Measurements from ENCODE around the gene YIPF3.
"Not testable (repeated sequence)": the region's sequence is repeated elsewhere in the genome, so short reads cannot be mapped to it uniquely, and the experiment has no call there.

YIPF3 gene

DNA sequence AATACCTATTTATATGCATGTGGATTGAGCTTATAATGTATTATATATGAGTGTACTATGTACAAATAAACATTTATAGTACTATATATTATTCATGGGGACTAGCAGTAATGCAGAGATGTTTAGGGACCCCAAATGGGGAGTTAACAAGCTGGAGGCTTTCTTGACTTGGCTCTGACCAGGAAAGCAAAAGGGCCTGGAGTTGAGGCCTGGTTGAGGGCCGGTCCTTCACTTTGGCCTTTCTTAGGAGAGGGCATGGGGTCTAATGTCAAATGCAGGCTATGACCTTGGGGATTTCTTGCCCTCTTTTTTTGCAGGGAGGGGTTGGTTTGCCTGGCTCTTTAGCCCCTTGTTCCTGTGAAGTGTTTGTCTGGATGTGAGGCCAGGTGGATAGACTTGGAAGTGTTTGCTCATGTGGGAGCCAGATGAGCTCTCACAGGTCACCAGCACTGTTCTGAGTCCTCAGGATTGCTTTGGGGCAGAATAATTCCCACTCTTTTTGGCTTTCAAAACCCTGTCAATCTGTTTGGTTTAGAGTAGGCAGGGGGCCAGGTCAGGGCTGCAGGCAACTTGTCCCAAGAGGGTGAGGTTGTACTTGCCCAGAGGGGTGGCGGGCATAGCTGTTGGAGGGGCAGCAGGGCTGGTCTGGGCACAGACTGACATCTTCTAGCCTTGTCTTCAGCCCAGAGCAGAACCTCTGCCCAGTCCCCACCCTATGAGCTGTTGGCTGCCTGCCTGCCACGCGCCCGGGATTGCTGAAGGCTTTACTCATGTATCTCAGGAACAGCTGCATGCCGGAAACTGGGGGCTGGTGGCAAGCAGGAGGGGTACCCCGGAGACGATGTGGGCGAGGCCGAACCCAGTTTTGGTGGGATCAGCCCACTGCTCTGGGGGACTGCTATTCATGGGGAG is 24.7 kb downstream of the YIPF3 start:
- peak; percentile 51 for DNase-seq

DNA sequence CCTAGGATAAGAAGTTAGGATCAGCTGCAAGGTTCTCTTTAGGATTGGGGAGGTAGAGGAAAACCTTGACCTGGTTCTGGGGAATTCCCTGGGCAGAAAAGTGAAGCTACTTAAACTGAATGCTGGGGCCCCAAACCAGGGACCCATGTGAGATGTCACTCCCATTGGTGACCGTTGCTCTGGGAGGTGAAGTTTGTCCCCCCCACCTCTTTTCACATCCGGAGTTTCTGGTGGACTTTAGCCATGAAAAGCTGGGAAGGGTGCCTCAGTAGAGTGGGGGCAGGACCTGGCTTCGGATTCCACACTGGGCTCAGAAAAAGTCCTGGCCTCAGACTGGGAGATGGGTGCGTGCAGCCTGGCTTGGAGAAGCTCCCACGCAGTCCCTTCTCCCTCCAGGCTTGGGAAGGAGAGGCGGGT is 26.2 kb downstream of the YIPF3 start:
- no peak for DNase-seq

DNA sequence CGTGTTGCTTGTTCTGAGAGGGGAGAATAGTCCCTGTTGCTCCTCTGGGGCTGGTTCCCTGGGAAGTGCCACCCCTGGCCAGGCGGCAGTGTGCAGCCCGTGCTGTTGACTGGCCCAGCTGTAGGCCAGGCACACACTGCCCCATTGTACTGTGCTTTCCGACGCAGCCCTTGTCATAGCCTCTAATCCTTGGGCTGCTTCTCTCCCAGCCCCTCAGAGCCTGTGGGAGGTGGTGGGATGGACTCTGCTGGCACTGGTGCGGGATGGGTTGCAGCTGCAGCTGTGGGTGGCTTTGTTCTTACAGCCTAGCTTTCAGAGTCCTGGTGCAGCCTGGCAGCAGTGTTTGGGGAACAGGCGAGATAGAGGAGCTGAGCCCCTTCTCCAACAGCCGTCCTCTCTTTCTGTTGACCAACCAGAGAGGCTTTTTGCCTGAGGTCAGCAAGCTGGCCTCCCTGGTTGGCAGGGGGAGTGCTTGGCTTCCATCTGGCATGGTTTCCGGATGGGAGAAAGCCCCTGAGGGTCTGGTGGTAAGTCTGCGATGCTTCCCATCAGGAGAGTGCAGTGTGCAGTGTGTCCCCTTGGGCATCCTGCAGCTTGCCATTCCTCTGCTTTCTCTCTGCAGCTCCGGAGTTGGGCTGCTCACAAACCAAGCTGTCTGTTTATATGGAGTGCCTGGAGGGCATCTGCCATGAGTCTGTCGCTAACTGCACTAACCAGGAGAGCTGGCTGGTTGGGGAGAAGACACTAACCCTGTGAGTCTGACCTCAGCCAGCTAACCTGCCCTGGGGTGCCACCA is 27.3 kb downstream of the YIPF3 start:
- DNase-seq, result no peak

DNA sequence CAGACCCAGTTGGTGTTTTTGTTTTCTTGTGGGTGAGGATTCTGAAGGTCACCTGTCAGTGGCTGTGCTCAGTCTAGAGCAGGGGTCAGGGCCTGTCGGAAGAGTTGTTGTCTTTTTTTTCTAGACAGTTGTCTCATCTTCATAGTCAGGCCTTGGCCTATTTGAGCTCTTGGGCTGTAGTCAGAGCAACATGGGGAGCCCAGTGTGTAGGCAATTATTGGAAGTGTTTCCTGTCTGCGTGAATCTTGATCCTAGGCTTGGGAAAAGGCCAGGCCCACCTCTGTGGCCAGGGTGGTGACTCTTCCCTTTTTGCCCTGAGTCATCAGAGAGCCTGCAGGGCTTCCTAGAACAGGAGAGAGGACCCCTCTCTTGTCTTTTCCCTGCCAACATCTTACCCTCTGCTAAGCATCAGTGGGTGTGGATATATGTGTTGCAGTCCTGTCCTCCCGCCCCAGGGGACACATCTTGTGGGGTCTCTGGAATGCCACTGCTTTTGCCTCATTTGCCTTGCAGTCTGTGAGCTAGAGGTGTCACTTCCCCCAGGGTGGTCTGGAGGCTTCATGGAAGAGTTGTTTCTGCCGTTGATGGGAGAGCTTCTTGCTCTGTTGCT is 28.0 kb downstream of the YIPF3 start:
- no peak for DNase-seq

DNA sequence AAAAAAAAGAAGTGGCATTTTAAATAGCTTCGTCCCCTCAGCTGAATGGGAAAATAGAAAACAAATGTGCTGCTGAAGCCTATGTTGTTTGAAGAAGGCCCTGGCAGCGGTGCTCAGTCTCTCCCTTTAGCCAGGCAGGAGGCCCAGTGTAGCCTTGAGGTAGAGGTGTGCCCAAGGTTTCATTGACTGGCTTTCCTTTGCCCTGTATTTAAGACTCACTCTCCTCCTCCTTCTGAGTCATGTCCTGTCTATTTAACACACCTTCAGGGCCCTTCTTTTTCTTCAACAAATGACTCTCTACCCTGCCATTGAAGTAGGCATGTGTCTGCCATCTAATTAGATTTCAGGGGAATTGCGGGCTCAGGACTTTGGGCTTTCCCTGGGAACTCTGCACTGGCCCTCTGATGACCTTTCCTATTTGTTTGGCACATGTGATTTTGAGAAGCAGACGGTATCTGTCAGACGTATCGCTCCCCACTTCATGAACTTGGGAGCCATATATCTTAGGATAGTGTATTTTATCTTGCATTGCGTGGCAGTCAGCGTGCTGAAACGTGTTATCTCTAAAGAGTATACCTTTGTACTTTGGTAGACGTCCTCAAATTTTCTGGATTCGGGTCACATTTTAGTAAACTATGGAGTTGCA is 35.0 kb downstream of the YIPF3 start:
- no peak for DNase-seq

DNA sequence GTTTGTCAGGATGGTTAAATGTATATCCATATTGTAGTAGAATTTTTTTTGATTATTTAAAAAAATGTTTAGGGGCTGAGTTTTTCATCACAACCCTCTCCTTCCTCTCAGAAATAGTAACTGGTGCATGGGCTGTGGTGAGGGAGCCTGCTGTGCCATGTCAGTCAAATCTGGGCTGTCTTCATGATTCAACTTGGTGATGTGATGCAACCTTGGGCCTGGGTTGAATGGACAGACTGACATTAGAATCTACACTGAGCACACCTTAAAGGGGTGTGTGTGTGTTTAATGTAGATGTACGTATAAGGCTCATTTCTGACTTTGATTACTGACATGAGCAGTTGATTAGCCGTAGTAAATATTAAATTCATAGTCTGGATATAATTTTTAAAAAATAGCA is 35.7 kb downstream of the YIPF3 start:
- DNase-seq, result no peak

DNA sequence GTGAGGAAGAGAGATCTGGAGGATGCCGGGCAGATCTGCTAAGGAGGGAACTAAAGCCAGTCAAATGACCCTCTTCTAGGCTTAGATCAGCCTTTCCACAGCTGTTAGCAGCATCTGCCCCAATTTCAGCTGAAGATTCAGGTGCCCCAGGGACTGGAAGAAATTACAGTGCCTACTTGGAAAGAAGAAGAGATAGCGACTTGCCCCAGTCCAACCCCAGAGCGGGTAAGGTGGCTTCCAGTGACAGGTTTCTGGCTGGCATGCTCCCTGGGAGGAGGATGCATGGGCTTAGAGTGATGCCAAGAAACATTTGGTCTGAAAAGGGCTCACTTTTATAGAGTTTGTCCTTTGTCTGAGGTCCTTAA is 38.7 kb downstream of the YIPF3 start:
- no peak for DNase-seq

DNA sequence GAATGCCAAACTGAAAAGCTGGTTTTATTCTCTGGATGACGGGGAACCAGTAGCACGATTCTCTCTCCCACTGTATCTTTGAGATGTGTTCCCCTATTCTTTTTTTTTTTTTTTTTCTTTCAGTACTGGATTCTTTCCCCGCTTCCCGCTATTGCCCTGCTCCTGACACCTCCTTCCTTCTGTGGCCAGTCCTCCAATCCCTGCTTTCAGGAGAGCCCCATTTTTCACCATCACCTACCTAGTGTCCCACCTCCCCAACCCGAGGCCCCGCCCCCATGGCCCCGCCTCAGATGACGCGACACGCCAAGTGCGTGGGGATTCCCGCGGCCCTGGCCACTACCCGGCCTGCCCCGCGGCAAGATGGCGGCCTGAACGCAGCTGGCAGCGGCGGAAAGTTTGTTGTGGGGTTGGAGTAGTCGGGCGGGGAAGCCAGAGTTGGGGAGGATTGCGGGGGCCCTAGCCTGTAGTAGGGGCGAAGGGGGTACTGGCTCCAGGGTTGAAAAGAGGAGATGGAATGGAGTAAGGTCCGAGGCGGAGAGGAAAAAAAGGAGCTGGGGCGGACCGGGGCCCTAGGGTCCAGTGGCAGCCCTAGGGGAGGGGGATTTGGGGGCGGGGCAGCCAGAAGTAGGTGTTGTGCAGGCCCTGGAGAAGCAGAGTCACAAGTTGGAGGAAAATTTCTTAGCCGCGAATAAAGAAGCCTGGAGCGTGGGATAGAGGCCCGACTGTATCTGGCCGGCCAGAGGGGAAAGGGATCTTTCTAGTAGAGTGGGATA is 39.3 kb downstream of the YIPF3 start, which contains the start of gene TJAP1:
Gene TJAP1, plus strand, starts transcription at position 336 of the 773 bp plus-strand sequence. CDS start 21,432 bp downstream, outside the sequence.
- peak; percentile 79 for DNase-seq

DNA sequence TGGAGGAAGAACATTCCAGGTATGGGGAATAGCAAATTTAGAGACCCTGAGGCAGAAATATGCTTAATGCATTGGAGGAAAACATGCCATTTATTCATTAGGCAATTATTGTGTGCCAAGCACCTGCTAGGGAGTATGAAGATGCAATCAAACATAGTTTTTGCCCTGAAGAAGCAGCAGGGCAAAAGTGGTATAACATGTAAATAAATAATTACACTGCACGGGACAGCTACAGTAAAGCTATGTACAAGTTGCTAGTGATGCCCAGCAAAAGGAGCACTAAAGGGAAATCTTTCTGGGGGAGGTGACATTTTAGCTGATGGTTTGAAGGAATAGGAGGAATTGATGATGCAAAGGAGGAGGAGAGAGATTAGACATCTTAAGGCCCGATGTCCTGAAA is 40.0 kb downstream of the YIPF3 start:
- DNase-seq, result no peak

DNA sequence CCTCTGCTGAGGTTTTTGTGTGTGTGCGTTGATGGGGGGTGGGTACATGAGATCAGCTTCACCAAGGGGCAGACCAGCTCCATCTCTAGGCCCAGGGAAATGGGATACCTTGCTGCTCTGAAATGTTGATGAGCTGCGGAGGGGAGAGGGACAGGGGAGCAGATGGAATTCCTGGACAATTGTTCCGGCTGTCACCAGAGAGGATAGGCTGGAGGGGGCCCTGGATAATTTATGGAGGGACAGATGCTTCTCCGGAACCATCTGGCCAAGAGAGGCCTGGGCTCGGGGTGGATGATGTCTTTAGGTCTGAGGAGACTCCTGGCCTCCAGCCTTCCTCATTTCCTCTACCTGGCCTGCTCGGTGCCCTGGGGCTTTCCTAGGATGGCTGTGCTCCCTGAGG is 41.2 kb downstream of the YIPF3 start:
- DNase-seq, result no peak

DNA sequence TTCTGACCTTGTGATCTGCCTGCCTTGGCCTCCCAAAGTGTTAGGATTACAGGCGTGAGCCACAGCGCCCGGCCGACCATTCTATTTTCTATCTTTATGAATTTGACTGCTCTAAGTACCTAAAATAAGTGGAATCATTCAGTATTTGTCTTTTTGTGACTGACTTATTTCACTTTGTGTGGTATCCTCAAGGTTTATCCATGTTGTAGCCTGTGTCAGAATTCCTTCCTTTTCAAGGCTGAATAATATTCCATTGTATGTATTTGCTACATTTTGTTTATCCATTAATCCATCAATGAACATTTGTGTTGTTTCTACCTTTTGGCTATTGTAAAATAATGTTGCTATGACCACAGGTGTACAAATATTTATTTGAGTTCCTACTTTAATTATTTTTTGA is 44.2 kb downstream of the YIPF3 start:
- DNase-seq, result no peak

DNA sequence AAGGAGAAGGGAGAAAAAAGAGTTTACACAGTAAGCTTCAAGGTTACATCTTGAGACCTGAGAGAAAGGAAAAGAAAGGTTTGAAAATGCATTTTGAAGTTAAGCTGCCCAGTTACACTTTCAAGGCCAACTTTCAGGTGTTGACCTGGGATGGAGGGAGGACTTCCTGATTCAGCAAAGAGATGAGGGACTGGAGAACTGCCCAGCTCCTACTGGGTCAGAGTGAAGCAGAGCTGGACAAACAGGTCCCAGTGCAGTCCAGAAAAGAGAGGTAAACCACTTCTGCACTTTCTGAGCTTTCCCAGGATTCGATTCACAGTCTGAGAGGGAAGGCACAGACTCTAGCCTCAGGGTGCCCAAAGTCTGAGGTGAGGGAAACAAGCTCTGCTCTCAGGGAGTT is 45.3 kb downstream of the YIPF3 start:
- no peak for DNase-seq

DNA sequence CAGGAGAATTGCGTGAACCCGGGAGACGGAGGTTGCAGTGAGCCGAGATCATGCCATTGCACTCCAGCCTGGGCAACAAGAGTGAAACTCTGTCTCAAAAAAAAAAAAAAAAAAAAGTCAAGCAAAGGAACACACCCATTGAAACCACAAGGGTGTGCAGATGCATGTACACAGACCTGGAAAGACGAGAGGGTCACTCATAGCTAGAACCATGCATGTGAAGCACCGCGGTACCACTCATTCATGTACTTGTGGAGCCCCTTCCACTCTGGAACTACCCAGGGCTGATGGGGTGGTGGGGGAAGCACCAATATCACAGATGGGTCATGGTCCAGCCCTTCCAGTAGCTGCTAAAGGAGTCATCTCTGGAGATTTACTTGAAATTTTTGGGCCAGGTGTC is 46.8 kb downstream of the YIPF3 start:
- no peak for DNase-seq

DNA sequence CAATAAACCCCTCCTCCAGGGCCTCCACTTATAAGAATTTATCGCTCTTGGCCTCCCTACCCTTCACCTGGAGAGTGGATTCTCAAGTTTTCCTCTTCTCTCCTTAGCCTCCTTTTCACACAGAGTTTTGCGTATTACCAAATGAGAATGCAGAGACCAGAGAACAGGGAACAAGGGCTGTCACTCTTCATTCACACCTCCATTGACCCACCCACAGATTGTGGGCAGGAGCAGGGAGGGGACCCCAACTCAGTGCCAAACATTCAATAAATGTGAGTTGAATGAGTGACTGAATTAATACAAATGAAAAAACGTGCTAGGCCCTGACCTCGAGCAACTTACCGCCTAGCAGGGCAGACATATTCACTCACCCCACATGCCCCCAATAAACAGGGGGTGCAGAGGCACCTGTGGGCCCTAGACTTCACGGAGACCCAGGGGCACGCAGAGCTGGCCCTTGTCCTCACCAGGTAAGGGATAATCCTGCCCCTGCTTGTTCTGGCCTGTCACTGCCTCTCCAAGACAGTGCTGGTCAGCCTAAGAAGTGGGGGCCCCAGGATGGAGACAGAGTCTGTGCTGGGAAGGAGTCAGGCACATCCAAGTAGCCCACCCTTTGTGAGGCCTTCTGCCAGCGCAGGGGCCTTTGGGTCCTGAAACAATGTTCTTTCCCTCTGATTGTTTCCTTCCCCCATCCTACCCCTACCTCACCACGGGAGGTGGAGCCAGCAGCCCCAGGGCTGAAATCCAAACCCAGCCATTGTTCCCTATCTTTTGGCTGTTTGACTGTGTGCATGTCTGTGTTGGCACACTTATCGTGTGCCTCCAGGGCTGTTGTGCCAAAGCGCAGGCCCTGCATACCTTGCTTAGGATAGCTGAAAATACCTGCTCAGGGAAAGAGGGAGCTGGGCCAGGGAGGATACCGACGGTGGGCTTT is 47.7 kb downstream of the YIPF3 start:
- DNase-seq, result no peak

DNA sequence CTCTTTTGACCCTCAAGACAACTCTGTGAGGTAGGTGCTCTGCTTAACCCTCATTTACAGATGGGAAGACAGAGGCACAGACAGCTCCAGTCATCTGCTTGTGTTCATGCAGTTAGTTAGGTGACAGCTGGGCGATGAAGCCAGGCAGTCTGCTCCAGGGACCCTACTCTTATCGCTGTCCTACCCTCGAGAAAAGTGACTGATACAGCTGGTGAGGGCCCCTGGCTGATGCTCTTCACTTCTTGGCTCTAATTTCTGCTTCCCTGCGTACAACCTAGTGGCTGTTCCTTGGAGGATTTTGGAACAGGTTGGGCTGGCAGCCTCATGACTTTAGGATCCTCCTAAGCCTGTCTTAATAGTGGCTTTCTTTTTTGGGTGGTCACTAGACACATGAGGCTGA is 48.5 kb downstream of the YIPF3 start:
- DNase-seq, result no peak

DNA sequence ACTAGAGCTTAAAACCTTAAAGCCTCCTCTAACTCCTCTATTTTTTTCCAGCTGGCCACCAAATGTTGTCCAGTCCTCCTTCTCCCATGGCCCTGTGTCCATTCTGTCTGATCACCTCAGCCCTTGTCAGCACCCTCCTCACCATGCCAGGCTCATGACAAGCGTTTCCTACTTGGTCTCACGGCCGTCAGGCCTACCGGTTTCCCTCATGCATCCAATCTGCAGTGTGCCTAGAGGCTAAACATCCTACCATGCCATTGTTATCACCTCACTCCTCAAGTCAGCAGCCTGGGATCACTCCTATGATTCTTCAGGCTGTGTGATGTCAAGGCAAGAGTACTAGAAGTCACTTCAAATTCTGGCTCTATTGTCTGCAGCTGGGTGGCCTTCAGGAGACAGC is 49.0 kb downstream of the YIPF3 start:
- no peak for DNase-seq

DNA sequence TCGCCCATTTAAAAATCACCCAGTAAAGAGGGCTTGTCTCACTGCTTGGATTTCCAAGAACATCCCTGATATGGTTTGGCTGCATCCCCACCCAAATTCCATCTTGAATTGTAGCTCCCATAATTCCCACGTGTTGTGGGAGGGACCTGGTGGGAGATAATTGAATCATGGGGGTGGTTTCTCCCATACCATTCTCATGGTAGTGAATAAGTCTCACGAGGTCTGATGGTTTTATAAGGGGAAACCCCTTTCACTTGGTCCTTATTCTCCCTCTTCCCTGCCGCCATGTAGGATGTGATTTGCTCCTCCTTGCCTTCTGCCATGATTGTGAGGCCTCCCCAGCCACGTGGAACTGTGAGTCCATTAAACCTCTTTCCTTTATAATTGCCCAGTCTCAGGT is 49.5 kb downstream of the YIPF3 start:
- DNase-seq, result not testable (repeated sequence)

DNA sequence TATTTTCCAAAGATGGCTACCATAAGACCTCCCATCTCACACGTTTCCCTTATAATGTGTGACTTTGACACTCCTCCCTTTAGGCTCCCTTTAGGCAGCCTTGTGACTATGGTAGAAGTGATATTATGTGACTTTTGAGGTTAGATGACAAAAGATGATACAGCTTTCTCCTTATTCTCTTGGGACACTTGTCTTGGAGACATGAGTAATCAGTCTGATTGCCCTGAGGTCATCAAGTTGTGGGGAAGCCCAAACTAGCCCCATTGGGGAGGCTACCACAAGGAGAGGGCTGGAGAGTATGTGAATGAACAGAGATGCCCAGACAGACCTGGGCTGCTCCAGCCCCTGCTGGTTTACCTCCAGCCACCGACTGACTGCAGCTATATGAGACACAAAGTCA is 50.8 kb downstream of the YIPF3 start:
- no peak for DNase-seq

DNA sequence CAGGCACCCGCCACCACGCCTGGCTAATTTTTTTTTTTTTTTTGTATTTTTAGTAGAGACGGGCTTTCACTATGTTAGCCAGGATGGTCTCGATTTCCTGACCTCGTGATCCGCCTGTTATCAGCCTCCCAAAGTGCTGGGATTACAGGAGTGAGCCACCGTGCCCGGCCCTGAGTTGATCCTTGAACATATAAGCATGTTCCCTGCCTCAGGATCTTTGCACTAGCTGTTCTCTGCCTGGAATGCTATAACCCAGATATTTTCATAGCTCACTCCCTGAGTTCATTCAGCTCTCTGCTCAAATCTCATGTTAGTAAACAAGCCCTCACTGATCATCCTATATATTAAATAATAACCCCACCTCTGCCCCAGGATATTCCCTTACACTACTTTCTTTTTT is 52.4 kb downstream of the YIPF3 start:
- DNase-seq, result no peak

DNA sequence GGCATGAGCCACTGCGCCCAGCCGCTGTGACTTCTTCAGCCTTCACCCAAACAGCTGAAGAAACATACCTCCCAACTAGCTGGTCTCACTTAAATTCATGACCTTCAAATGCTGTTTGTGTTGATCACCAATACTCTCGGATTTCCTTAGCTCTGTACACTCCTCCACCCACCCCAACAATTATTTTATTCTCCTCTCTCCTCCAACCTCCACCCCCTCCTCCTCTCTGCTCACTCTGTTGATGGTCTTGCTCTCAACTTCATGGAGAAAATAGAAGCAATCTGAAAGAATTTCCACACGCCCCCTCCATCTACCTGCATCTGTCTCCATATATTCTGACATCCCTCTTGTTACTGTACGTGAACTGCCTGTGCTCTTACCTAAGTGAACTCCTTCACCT is 54.8 kb downstream of the YIPF3 start:
- DNase-seq, result no peak

Data from amniotic stem cell (primary cell).